ENCODE data around the gene MAJIN.

DNA sequence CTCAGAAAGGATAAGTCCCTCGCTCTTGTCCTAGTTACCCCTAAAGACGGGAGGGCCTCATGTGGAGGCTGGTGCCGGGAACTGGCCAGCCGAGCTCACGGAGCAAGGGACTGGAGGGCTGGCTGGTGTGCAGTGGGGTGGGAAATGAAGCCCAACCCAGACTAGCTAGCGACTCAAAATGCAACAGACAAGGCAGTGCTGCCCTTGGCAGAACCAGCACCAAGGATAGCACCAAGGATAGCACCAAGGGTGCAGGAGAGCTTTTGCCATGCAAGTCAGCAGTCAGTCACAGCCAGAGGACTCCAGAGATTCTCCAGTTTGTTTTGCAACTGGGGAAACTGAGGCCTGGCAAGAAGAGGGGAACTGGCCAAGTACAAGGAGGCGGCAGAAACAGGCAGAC is 31.4 kb upstream of the MAJIN start:
- TF ChIP-seq POLR2AphosphoS5 (IDR thresholded peaks at IDR 0.05; ENCODE audit: insufficient read depth in 1 of 2, low read depth in 1 of 2) (no peak), POLR2A (IDR thresholded peaks at IDR 0.05) (no peak)
- TF ChIP-seq, protein P1, sequence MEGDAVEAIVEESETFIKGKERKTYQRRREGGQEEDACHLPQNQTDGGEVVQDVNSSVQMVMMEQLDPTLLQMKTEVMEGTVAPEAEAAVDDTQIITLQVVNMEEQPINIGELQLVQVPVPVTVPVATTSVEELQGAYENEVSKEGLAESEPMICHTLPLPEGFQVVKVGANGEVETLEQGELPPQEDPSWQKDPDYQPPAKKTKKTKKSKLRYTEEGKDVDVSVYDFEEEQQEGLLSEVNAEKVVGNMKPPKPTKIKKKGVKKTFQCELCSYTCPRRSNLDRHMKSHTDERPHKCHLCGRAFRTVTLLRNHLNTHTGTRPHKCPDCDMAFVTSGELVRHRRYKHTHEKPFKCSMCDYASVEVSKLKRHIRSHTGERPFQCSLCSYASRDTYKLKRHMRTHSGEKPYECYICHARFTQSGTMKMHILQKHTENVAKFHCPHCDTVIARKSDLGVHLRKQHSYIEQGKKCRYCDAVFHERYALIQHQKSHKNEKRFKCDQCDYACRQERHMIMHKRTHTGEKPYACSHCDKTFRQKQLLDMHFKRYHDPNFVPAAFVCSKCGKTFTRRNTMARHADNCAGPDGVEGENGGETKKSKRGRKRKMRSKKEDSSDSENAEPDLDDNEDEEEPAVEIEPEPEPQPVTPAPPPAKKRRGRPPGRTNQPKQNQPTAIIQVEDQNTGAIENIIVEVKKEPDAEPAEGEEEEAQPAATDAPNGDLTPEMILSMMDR (IDR thresholded peaks at IDR 0.05): no peak
